B cell (primary cell): Measurements from ENCODE around the gene STIM1. TPM values are rescaled to one million over a fixed set of nuclear protein-coding genes. Genes with fewer than 3 reads are reported as not detected.
"Not testable (repeated sequence)": the region's sequence is repeated elsewhere in the genome, so short reads cannot be mapped to it uniquely, and the experiment has no call there.

Source experiments
- ATAC-seq: fragments of 200-7000 bp; cut with Tn5 transposase; one replicate; pipeline ENCODE4 v1.10.0; 2021; ENCODE audit warnings: low read depth, mild to moderate bottlenecking, moderate number of reproducible peaks, moderate library complexity
- CTCF ChIA-PET: fragments of 350-600 bp; sonication (Branson Sonifier 250); formaldehyde crosslinking; loops from one replicate; lab custom pipeline; 2021; ENCODE audit warnings: antibody characterized with exemption, inconsistent platforms; lab: Charles Lee
- POLR2A ChIA-PET: fragments of 350-600 bp; sonication (Branson Sonifier 250); formaldehyde crosslinking; loops from one replicate; lab custom pipeline; 2021; ENCODE audit warnings: antibody characterized with exemption; lab: Charles Lee
- DNase-seq: peaks from one replicate; pipeline ENCODE4 v3.0.0; 2013
- H2AFZ ChIP-seq: 2 replicates; pipeline ENCODE4 v1.6.1; 2012; ENCODE audit warnings: mild to moderate bottlenecking, low read depth, low read length; ENCODE audit not compliant: insufficient read depth, poor library complexity, severe bottlenecking
- H3K27ac ChIP-seq, 2 donors: 1 replicate in 1 of 2; 2 replicates in 1 of 2; pipeline ENCODE4 v1.5.1; 2012 to 2013; ENCODE audit warnings: low read length in 2 of 2, mild to moderate bottlenecking in 2 of 2, moderate library complexity in 1 of 2
- H3K27me3 ChIP-seq, 4 experiments: fragments of 200-600 bp in 1 of 4; sonication (generic) in 1 of 4; replicated peaks in 1 of 4; 1 replicate in 2 of 4; 2 replicates in 2 of 4; pipeline versions ENCODE4 v1.6.1 to v1.7.0; 2013 to 2016; ENCODE audit warnings: low read length in 3 of 4, mild to moderate bottlenecking in 2 of 4, mixed read lengths in 1 of 4, moderate library complexity in 1 of 4; ENCODE audit not compliant: insufficient read depth in 4 of 4, control insufficient read depth in 3 of 4; ENCODE audit errors: control extremely low read depth in 1 of 4
- H3K36me3 ChIP-seq, 2 experiments: replicated peaks in 1 of 2; 1 replicate in 1 of 2; 2 replicates in 1 of 2; pipeline versions ENCODE4 v1.6.1 to v1.7.1; 2013; ENCODE audit warnings: low read length in 1 of 2; ENCODE audit not compliant: insufficient read depth in 2 of 2, control insufficient read depth in 1 of 2; ENCODE audit errors: control extremely low read depth in 1 of 2, extremely low read depth in 1 of 2
- H3K4me1 ChIP-seq, 2 donors: fragments of 200-600 bp in 1 of 2; sonication (generic) in 1 of 2; 1 replicate in 1 of 2; 2 replicates in 1 of 2; pipeline versions ENCODE4 v1.5.1 to v1.6.1; 2013 to 2017; ENCODE audit warnings: low read length in 2 of 2; ENCODE audit not compliant: control insufficient read depth in 2 of 2, insufficient read depth in 2 of 2
- H3K4me2 ChIP-seq: replicated peaks from 2 replicates; pipeline ENCODE3; 2012; ENCODE audit warnings: mild to moderate bottlenecking, low read depth, low read length; ENCODE audit not compliant: poor library complexity, severe bottlenecking
- H3K4me3 ChIP-seq, 5 experiments: fragments of 200-600 bp in 1 of 5; sonication (generic) in 1 of 5; 1 replicate in 3 of 5; 2 replicates in 2 of 5; pipeline versions ENCODE4 v1.5.1 to v1.7.0; 2011 to 2016; ENCODE audit warnings: low read length in 4 of 5, mild to moderate bottlenecking in 4 of 5, low read depth in 2 of 5, control low read depth in 1 of 5, moderate library complexity in 1 of 5; ENCODE audit not compliant: insufficient read depth in 1 of 5; ENCODE audit errors: control extremely low read depth in 1 of 5, extremely low read depth in 1 of 5
- H3K79me2 ChIP-seq: fragments of 200-600 bp; sonication (generic); one replicate; pipeline ENCODE4 v1.6.0; 2016; ENCODE audit warnings: low read length; ENCODE audit not compliant: control insufficient read depth, insufficient read depth
- H3K9ac ChIP-seq: fragments of 200-600 bp; sonication (generic); 2 replicates; pipeline ENCODE4 v1.6.1; 2017; ENCODE audit warnings: mild to moderate bottlenecking, low read length, moderate library complexity
- H3K9me3 ChIP-seq, 3 donors: one replicate each; pipeline versions ENCODE4 v1.6.1 to v1.7.1; 2013; ENCODE audit warnings: low read length in 2 of 3; ENCODE audit not compliant: control insufficient read depth in 2 of 3, insufficient read depth in 1 of 3; ENCODE audit errors: control extremely low read depth in 1 of 3
- H4K20me1 ChIP-seq: 2 replicates; pipeline ENCODE4 v1.6.0; 2012; ENCODE audit warnings: mild to moderate bottlenecking, low read length; ENCODE audit not compliant: insufficient read depth, control insufficient read depth, poor library complexity, severe bottlenecking
- H3K27ac Mint-ChIP-seq: one replicate; pipeline ENCODE4 v1.8.0; 2021; ENCODE audit warnings: mixed read lengths
- H3K27me3 Mint-ChIP-seq: one replicate; pipeline ENCODE4 v1.8.0; 2021; ENCODE audit warnings: mixed read lengths
- H3K4me1 Mint-ChIP-seq: one replicate; pipeline ENCODE4 v1.8.0; 2021; ENCODE audit warnings: mixed read lengths
- H3K4me3 Mint-ChIP-seq: one replicate; pipeline ENCODE4 v1.8.0; 2021; ENCODE audit warnings: mixed read lengths
- H3K9me3 Mint-ChIP-seq: one replicate; pipeline ENCODE4 v1.8.0; 2022; ENCODE audit warnings: mixed read lengths; ENCODE audit not compliant: insufficient read depth
- CTCF ChIP-seq: fragments of 200-600 bp; IDR thresholded peaks from one replicate; pipeline ENCODE4 v1.8.0; 2022; ENCODE audit warnings: antibody characterized with exemption, mild to moderate bottlenecking
- EZH2 ChIP-seq: IDR thresholded peaks from 2 replicates; pipeline ENCODE4 v1.6.1; 2012; ENCODE audit warnings: borderline replicate concordance, low read depth, mild to moderate bottlenecking, moderate library complexity, low read length; ENCODE audit not compliant: insufficient read depth, poor library complexity, severe bottlenecking
- WGBS: methylation state at CpG from one replicate; pipeline ENCODE4 v1.1.5; 2013; ENCODE audit warnings: missing lambda C conversion rate; ENCODE audit not compliant: insufficient coverage; 5-methylcytosine and 5-hydroxymethylcytosine counted together
- intact Hi-C: fragments of 100-400 bp; cut with micrococcal nuclease; formaldehyde crosslinking; loops from one replicate; pipeline ENCODE4 v1.10.0; 2022
- polyA plus RNA-seq: library from polyadenylated mRNA; depleted of rRNA; stranded (reverse); fragments of >200 nt; gene quantifications from 2 replicates; pipeline ENCODE4 v1.2.3, GENCODE V29; 2012
- total RNA-seq, 2 donors: library from RNA; stranded (reverse); fragments of 120-200 nt in 1 of 2; gene quantifications; 1 replicate in 1 of 2; 2 replicates in 1 of 2; pipeline versions ENCODE4 v1.2.3 to v1.2.4, GENCODE V29; 2013 to 2022

The STIM1 gene
- total and polyA plus RNA-seq, 2 donors (not counting 1 experiment from before 2014, with no cell fraction given) = 59.4 to 76.7 TPM

- DNase-seq = no peak
- no peak overlapping the region for H3K9ac ChIP-seq
- peaks cover 22% of the 10 kb centered on the region for H3K4me1 Mint-ChIP-seq
- no peak overlapping the region for H3K27ac ChIP-seq
- CTCF ChIA-PET = interaction anchor here (1.0 to 1.9 kb wide), 5 partner anchors 12 to 147 kb away, joined by 3 to 7 read pairs (median 3); partner anchors contain the start of gene STIM1
- 6% methylated on average over 2 of the region's 4 CpGs for WGBS
- TF ChIP-seq EZH2 (no peak), CTCF (no peak)
- H3K4me3 ChIP-seq = no peak overlapping the region
- no peak overlapping the region for H3K4me2 ChIP-seq
- H3K4me3 Mint-ChIP-seq = peak overlapping the region; percentile 30
- no peaks in the 10 kb centered on the region for H3K36me3 ChIP-seq
- peaks cover 6 to 10% of the 10 kb centered on the region in 2 donors for H3K4me1 ChIP-seq
- peaks cover 3% of the 10 kb centered on the region for H3K9me3 Mint-ChIP-seq
- peaks cover 0 to 9% (median 8%) of the 10 kb centered on the region in 3 donors for H3K9me3 ChIP-seq
- intact Hi-C loops = loop anchor here (10.0 kb wide), 1 partner anchor 59 kb away; no protein-coding TSS in a partner anchor
- H3K27me3 Mint-ChIP-seq = no peaks in the 10 kb centered on the region
- peaks cover 75% of the 10 kb centered on the region for H3K79me2 ChIP-seq
- no peak overlapping the region for H3K27ac Mint-ChIP-seq
- no peaks in the 10 kb centered on the region for H3K27me3 ChIP-seq
- peaks cover 44% of the 10 kb centered on the region for H4K20me1 ChIP-seq
- no peak for ATAC-seq
- H2AFZ ChIP-seq = no peak overlapping the region
- POLR2A ChIA-PET = no interaction called here
Measured at GRCh38 chr11:3995949-3996554, 140.6 kb downstream of the STIM1 start.

- ChIA-PET CTCF (interaction anchor here (1.0 to 2.1 kb wide), 6 partner anchors 11 to 148 kb away, joined by 3 to 9 read pairs (median 4); partner anchors contain the start of gene STIM1), POLR2A (no interaction called here)
- 100% methylated on average over 1 of the region's 1 CpG for WGBS
- Histone ChIP-seq H2AFZ (no peak overlapping the region), H3K27ac (no peak overlapping the region), H3K4me2 (no peak overlapping the region), H3K4me3 (no peak overlapping the region), H3K27me3 (no peaks in the 10 kb centered on the region), H4K20me1 (peaks cover 40% of the 10 kb centered on the region), H3K79me2 (peaks cover 69% of the 10 kb centered on the region), H3K9me3 (peaks cover 0 to 9% (median 8%) of the 10 kb centered on the region in 3 donors), H3K9ac (no peak overlapping the region), H3K4me1 (peaks cover 6 to 10% of the 10 kb centered on the region in 2 donors), H3K36me3 (no peaks in the 10 kb centered on the region)
- peaks cover 22% of the 10 kb centered on the region for H3K4me1 Mint-ChIP-seq
- H3K4me3 Mint-ChIP-seq = no peak overlapping the region
- DNase-seq = no peak
- no peaks in the 10 kb centered on the region for H3K27me3 Mint-ChIP-seq
- TF ChIP-seq CTCF (no peak), EZH2 (no peak)
- no peak for ATAC-seq
- intact Hi-C loops = loop anchor here (10.0 kb wide), 1 partner anchor 58 kb away; no protein-coding TSS in a partner anchor
- peaks cover 3% of the 10 kb centered on the region for H3K9me3 Mint-ChIP-seq
- no peak overlapping the region for H3K27ac Mint-ChIP-seq
Measured at GRCh38 chr11:3996651-3997050, 141.2 kb downstream of the STIM1 start.

- H3K27me3 Mint-ChIP-seq, H3K9ac ChIP-seq, H2AFZ ChIP-seq, H3K27ac Mint-ChIP-seq, H3K9me3 ChIP-seq, H3K4me2 ChIP-seq, H3K9me3 Mint-ChIP-seq, DNase-seq, CTCF ChIA-PET, ATAC-seq, intact Hi-C loops, H3K36me3 ChIP-seq, H3K4me3 ChIP-seq, POLR2A ChIA-PET, H3K27me3 ChIP-seq, H3K27ac ChIP-seq, H3K4me3 Mint-ChIP-seq, H3K4me1 ChIP-seq: not testable (repeated sequence)
- Histone ChIP-seq H4K20me1 (peaks cover 14% of the 10 kb centered on the region), H3K79me2 (peaks cover 23% of the 10 kb centered on the region)
- H3K4me1 Mint-ChIP-seq = peaks cover 12% of the 10 kb centered on the region
- WGBS = no CpG with 5 or more reads among the region's 1 CpG
Measured at GRCh38 chr11:4004753-4005152, 149.3 kb downstream of the STIM1 start.
